GM18502 (cell line): Measurements from ENCODE around the gene UTF1.

Experiments used
- ATAC-seq: cut with Tn5 transposase; IDR thresholded peaks from one replicate; pipeline ENCODE4 v1.9.1; 2021; ENCODE audit warnings: mild to moderate bottlenecking; ENCODE audit not compliant: unreplicated experiment, poor library complexity

UTF1 gene

DNA sequence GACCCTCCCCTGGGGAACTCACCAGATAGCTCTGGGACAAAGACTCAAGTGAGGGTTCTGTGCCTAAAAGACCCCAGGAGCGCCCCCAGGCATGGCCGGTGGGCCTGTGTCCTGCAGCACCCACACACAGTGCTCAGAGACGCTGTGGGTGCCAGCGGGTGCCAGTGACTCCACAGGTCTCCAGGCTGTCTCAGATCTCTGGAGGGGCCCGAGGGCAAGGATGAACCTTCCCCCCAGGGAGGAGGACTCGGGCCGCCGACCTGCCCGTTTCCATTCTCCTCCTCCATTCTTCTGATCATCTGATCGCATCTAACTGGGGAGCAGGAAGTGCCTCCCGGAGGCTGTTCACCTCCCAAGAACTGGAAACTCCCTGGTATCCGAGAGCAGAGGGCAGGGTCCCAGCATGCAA lies 45.7 kb downstream of the UTF1 start:
- peak; percentile 33 for ATAC-seq

DNA sequence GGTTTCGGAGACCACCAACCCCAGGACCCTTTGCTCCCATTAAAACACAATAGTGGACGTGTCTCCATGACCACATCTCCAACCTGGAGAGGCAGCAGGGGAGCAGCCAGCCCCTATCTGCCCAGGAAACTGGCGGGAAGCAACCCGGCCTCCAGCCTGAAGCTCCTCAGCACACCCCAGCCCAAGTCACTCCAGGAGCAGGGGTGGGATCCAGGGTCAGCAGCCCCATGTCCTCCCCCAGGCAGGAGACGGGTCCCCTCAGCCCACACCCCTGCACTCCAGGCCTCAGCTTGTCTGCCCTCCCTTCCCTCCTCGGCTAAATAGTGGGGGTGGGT lies 46.0 kb downstream of the UTF1 start:
- peak; percentile 0 for ATAC-seq

DNA sequence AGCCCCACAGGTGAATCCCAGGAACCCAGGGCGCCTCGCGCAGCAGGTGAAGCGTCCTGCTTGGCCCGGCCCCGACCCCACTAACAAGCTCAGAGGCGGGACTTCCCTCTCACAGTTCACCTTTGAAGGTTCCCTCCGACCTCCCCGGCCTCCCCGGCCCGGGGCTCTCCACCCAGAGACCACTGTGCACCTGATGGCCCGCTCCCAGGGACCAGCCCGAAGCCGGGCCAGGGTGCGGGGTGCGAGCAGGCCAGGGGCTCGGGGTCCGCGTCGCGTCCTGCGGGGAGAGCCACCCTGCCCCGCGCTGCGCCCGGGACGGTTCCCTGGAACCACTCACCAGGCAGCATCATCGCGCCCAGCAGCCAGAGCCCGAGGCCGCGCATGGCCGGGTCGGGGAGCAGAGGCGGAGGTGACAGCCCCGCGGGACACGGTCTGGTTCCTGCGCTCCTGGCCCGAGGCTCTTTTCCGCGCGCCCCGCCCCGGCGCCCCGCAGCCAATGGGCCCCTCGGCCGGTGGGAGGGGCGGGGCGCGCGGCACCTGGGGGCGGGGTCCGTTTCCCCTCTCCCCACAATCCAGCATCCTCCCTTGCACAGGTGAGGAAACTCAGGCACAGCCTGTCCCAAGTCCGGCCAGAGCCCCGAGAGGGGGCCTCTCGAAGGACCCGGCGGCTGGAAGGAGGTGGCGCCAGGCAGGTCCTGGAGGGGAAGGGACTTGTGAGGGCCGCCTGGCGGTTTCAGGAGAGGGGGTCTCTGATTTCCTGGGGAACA lies 46.6 kb downstream of the UTF1 start, which contains the start of gene ADAM8:
TSS of gene ADAM8 (minus strand) at position 434 of the 767 bp plus-strand sequence. CDS start at position 383, 51 bp downstream.
- peak; percentile 51 for ATAC-seq

DNA sequence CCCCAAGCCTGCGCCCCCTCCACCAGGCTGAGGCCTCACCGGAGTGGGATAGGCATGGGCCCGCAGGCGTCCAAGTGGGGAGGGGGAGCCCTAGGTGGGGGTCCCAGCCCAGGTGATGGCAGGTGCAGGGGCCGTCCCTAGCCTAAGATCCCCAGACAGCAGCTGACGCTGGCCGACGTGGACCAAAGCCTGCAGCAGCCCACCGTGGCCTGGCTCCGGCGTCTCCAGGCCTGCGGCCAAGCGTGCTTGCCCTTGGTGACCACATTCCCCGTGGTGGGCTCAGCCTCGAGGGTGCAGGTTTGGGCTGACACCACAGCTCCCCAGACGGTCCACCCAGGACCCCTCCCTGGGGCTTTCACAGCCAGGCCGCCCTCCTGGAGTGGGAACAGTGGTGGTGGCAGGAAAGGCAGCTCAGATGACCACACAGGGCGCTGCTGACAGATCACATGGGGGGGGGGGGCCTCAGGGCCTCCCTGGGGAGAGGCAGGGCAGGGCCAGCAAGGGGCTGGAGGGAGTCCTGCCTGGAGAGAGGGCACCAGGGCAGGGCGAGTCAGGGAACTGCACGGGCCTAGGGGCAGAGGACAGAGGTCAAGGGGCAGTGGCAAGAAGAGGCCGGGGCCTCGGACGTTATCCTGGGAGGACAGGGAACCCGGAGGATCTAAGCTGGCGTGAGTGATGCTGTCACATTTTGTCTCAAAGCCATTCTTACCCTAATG lies 47.4 kb downstream of the UTF1 start:
- ATAC-seq: no peak

DNA sequence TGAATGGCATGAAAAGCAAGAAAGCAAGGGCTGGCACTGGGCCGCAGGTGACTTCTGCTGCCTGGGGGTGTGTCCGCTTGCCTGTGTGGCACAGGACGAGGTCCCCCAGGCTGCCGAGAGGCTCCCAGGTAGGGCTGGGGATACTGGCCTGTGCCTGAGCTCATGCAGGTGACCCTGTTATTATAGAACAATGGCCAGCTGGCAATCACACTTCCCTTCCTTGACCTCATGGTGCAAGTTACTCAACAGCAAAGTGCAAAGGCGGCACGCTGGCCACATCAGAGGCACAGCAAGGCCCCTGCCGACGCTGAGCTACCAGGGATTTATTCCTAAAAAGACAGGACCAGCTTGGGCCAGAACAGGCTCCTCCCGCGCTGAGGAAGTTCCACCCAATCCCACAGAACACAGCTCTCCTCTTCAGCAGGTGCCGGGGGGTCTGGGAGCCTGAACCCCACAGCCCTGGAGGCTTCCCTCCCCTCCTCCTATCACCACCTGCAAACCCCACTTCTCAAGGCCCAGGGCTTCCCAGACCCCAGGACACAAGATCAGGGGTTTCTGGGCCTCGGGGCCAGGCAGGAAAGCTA lies 48.1 kb downstream of the UTF1 start:
- no peak for ATAC-seq

DNA sequence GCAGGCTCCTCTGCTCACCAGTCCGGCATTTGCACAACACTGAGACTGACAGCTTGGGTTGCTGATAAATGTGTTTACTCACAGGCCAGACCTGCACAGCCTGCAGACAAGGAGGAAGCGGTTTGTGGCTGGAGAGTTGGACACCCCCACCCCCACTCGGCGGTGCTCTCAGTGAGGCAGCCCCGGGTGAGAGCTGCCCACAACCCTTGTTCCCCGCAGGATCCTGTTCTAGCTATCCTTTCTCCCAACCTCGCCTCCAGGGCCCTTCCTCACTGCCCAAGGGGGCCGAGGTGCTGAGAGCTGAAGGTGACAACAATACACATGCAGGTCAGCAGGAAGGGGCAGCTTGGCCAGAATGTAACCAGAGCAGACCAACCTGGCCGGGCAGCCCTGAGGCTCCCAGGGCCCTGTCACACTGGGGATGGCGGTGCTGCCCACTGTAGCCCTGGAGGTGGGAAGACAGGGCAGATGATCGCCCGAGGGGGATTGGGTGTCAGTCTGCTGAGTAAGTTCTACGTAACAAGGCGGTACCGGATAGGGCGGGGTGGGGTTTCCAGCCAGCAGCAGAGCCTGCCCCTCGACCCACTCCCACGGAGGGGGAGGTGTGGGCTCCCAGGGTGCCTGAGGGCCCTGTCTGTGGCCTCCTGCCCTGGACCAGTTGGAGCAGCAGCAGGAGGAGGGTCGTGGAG lies 48.7 kb downstream of the UTF1 start:
- ATAC-seq: peak; percentile 39

DNA sequence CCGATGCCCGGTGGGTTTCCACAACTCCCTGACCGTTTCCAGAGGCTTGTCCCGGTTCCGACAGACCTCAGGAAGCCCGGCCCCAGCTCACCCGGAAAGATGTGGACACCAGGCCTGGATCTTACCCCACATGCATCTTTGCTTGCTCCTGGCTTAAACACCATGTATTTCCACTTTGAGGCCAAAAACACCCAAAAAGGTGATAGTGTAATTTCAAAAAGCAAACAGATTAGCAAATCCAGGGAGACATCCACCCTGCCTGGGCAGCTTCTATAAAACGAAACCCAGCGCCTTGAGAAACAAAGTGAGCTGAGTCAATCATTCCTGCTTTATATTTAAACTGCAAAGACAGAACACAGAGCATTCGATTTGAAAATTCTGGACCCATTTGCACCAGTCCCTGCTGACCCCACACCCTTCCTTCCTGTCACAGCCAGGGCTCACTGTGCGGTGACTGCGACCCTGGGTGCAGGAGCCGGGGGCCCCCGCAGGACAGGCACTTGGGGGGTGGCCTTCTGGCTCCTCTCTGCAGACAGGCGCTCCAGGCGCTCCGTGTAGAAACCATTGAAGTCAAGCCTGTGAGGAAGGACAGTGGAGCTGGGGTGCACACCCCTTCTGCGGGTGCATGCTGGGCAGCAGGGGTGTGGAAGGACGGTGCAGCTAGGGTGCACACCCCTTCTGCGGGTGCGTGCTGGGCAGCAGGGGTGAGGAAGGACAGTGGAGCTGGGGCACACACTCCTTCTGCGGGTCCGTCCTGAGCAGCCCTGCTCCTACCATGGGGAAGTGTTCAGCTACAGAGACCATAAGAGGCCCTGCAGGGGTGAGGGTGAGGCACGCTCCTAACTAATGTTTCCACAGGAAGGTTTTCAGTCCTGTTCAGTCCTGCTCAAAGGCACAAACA lies 49.6 kb downstream of the UTF1 start:
- ATAC-seq: no peak

DNA sequence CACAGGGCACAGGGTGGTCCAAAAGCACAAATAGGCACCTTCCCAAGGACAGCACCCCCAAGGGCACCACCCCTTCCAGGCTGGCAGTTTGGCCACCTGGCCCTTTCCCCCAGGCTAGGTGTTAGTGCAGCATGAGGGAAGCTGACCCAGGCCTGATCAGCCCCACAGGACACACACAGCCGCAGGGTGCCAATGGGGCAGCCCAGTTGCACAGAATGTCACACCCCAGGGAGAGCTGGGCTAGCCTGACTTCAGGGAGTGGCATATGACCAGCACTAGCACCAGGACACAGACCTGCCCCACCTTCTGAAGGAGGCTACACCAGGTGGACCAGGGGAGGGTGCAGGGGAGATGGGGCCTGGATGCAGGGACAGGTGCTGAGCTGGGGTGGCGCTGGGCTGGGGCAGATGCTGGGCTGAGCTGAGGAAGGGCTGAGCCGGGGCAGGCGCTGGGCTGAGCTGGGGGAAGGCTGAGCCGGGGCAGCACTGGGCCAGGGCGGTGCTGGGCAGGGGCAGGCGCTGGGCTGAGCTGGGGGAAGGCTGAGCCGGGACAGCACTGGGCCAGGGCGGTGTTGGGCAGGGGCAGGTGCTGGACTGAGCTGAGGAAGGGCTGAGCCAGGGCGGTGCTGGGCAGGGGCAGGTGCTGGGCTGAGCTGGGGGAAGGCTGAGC lies 50.5 kb downstream of the UTF1 start:
- ATAC-seq: no peak

DNA sequence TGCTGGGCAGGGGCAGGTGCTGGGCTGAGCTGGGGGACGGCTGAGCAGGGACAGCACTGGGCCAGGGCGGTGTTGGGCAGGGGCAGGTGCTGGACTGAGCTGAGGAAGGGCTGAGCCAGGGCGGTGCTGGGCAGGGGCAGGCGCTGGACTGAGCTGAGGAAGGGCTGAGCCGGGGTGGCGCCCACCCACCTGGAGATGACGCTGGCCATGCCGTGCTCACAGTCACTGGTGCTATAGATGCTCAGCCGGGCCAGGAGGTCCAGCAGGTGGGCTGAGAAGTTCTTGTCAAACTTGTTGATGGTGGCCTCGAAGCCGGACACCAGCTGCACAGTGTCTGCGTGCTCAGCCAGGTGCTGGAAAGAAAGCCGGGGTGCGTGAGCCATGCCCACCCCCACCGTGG lies 51.1 kb downstream of the UTF1 start:
- ATAC-seq: no peak
